ENCODE results near the gene DNMT1. TPM values are rescaled to one million over a fixed set of nuclear protein-coding genes. Genes with fewer than 3 reads are reported as not detected.

The DNMT1 gene
- total RNA-seq, 2 donors from 2014 or later, result 163 to 189 TPM

DNA sequence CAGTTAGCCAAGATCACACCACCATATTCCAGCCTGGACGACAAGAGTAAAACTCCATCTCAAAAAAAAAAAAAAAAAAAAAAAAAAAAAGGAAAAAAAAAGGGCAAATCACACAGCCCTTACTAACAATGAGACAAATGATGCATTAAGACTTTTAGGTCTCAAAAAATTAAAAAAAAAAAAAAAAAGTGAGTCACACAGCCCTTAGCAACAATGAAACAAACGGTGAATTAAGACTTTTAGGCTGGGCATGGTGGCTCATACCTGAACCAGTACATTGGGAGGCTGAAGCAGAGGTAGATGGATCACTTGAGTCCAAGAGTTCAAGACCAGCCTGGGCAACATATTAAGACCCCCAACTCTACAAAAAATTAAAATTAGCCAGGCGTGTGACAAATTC lies 42.7 kb downstream of the DNMT1 start:
- Histone ChIP-seq H3K4me3 (ENCODE audit: low read length) (no peak overlapping the region), H3K27ac (ENCODE audit: low read depth, low read length) (no peak overlapping the region), H3K4me1 (ENCODE audit: control insufficient read depth, insufficient read depth, low read length) (no peaks in the 10 kb centered on the region), H3K9me3 (ENCODE audit: control insufficient read depth, low read length) (no peaks in the 10 kb centered on the region), H3K9ac (ENCODE audit: extremely low read depth, low read length, poor library complexity, severe bottlenecking) (no peak overlapping the region), H3K27me3 (ENCODE audit: control insufficient read depth, insufficient read depth, low read length, poor library complexity, severe bottlenecking) (no peaks in the 10 kb centered on the region), H3K36me3 (ENCODE audit: control insufficient read depth, insufficient read depth, low read length) (peaks cover 82% of the 10 kb centered on the region)
- WGBS, 2 experiments (ENCODE audit: insufficient coverage in 1 of 2, insufficient read length in 1 of 2), result 98 to 100% methylated on average over 2 of the region's 3 CpGs
- Mint-ChIP-seq H3K36me3 (ENCODE audit: low read depth) (peaks cover 86% of the 10 kb centered on the region), H3K4me1 (no peaks in the 10 kb centered on the region), H3K9me3 (no peaks in the 10 kb centered on the region), H3K27ac (no peak overlapping the region), H3K27me3 (ENCODE audit: insufficient read depth) (no peaks in the 10 kb centered on the region), H3K4me3 (no peak overlapping the region)
- TF ChIP-seq, protein P1, sequence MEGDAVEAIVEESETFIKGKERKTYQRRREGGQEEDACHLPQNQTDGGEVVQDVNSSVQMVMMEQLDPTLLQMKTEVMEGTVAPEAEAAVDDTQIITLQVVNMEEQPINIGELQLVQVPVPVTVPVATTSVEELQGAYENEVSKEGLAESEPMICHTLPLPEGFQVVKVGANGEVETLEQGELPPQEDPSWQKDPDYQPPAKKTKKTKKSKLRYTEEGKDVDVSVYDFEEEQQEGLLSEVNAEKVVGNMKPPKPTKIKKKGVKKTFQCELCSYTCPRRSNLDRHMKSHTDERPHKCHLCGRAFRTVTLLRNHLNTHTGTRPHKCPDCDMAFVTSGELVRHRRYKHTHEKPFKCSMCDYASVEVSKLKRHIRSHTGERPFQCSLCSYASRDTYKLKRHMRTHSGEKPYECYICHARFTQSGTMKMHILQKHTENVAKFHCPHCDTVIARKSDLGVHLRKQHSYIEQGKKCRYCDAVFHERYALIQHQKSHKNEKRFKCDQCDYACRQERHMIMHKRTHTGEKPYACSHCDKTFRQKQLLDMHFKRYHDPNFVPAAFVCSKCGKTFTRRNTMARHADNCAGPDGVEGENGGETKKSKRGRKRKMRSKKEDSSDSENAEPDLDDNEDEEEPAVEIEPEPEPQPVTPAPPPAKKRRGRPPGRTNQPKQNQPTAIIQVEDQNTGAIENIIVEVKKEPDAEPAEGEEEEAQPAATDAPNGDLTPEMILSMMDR (conservative IDR thresholded peaks at IDR 0.05), result no peak
- no peak for DNase-seq

DNA sequence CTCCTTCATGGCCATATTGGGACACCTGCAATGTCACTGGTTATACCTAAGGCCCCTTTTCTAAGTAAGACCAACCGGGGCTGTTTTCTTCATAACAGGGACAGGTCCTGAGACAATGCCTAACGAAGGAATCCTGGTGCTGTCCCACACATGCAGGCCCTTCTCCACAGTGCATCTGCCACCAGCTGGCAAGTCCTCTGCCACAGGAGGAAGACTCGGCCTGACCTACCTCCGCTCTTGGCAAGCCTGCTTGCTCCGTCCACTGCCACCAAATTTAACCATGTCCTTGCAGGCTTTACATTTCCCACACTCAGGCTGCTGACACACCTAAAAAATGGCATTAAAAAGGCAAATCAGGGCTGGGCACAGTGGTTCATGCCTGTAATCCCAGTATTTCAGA lies 43.2 kb downstream of the DNMT1 start:
- H3K36me3 Mint-ChIP-seq (ENCODE audit: low read depth), result peaks cover 83% of the 10 kb centered on the region
- peaks cover 80% of the 10 kb centered on the region for H3K36me3 ChIP-seq (ENCODE audit: control insufficient read depth, insufficient read depth, low read length)

DNA sequence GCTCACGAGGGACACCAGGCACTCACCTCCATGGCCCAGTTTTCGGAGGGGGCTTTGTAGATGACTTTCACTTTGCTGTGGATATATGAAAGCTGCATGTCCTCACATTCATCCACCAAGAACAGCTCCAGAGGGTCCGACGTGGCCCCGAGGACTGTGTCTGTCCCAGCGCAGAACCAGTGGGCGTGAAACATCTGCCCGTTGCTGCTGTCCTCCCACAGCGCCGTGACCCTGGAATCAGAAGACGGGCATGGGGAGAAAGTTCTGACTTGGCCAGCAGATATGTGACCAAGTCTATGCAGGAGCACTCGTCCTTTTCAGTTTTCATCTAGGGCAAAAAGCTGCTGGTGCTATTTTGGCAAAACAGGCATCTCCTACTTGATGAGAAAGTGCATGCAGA lies 45.3 kb downstream of the DNMT1 start:
- WGBS, 2 experiments (ENCODE audit: insufficient coverage in 1 of 2, insufficient read length in 1 of 2), result 94 to 97% methylated on average over 11 to 12 of the region's 12 CpGs
- no peaks in the 10 kb centered on the region for H3K9me3 Mint-ChIP-seq
- no peak overlapping the region for H3K27ac Mint-ChIP-seq
- H3K4me1 Mint-ChIP-seq, result no peaks in the 10 kb centered on the region
- peaks cover 83% of the 10 kb centered on the region for H3K36me3 Mint-ChIP-seq (ENCODE audit: low read depth)
- no peak for DNase-seq
- Histone ChIP-seq H3K9ac (ENCODE audit: extremely low read depth, low read length, poor library complexity, severe bottlenecking) (no peak overlapping the region), H3K27ac (ENCODE audit: low read depth, low read length) (no peak overlapping the region), H3K9me3 (ENCODE audit: control insufficient read depth, low read length) (no peaks in the 10 kb centered on the region), H3K4me3 (ENCODE audit: low read length) (no peak overlapping the region), H3K4me1 (ENCODE audit: control insufficient read depth, insufficient read depth, low read length) (no peaks in the 10 kb centered on the region), H3K27me3 (ENCODE audit: control insufficient read depth, insufficient read depth, low read length, poor library complexity, severe bottlenecking) (no peaks in the 10 kb centered on the region), H3K36me3 (ENCODE audit: control insufficient read depth, insufficient read depth, low read length) (peaks cover 80% of the 10 kb centered on the region)
- H3K27me3 Mint-ChIP-seq (ENCODE audit: insufficient read depth), result no peaks in the 10 kb centered on the region
- no peak overlapping the region for H3K4me3 Mint-ChIP-seq
- TF ChIP-seq, protein P1 (conservative IDR thresholded peaks at IDR 0.05), result no peak

More for the DNA sequence above, 43.2 kb downstream of the DNMT1 start:
- no peak overlapping the region for H3K9ac ChIP-seq (ENCODE audit: extremely low read depth, low read length, poor library complexity, severe bottlenecking)
- H3K9me3 ChIP-seq (ENCODE audit: control insufficient read depth, low read length), result no peaks in the 10 kb centered on the region
- H3K27ac Mint-ChIP-seq, result no peak overlapping the region
- no peaks in the 10 kb centered on the region for H3K4me1 ChIP-seq (ENCODE audit: control insufficient read depth, insufficient read depth, low read length)
- no peaks in the 10 kb centered on the region for H3K4me1 Mint-ChIP-seq
- TF ChIP-seq, protein P1 (conservative IDR thresholded peaks at IDR 0.05), result no peak
- H3K9me3 Mint-ChIP-seq, result no peaks in the 10 kb centered on the region
- H3K27me3 ChIP-seq (ENCODE audit: control insufficient read depth, insufficient read depth, low read length, poor library complexity, severe bottlenecking), result no peaks in the 10 kb centered on the region
- no peak overlapping the region for H3K4me3 ChIP-seq (ENCODE audit: low read length)
- no peaks in the 10 kb centered on the region for H3K27me3 Mint-ChIP-seq (ENCODE audit: insufficient read depth)
- no peak overlapping the region for H3K27ac ChIP-seq (ENCODE audit: low read depth, low read length)
- 93 to 98% methylated on average over 5 of the region's 5 CpGs for WGBS, 2 experiments (ENCODE audit: insufficient coverage in 1 of 2, insufficient read length in 1 of 2)
- H3K4me3 Mint-ChIP-seq, result no peak overlapping the region
- no peak for DNase-seq
